Measurements from ENCODE around the gene GRK7. TPM values are rescaled to one million over a fixed set of nuclear protein-coding genes. Genes with fewer than 3 reads are reported as not detected.

Gene GRK7
- total RNA-seq = under 1 TPM in 1 of 4 donors, not detected in 3; 0.16 TPM

- Histone ChIP-seq H3K9me3 (no peaks in the 10 kb centered on the region), H3K4me1 (no peaks in the 10 kb centered on the region), H3K27ac (peak within 1 kb of the TSS in 2 of 4 donors; percentile 10 to 15), H3K36me3 (no peaks in the 10 kb centered on the region), H3K4me3 (peak within 1 kb of the TSS in 1 of 4 donors; percentile 30), H3K27me3 (no peaks in the 10 kb centered on the region)
- in situ Hi-C loops (cut with MboI; ENCODE audit: low pct_ligation_motif_present in 1 of 4, low pct_unique_long_range_greater_than_20kb in 1 of 4, low sequenced_read_pairs in 3 of 4) = no loop called here
- intact Hi-C loops (cut with DNase I; ENCODE audit: low total_unique reads) = no loop called here
- no peak for DNase-seq
- TF ChIP-seq CTCF (IDR thresholded peaks at IDR 0.05) (no peak), EP300 (IDR thresholded peaks at IDR 0.05; ENCODE audit: low read depth) (no peak), POLR2A (IDR thresholded peaks at IDR 0.05) (no peak), POLR2AphosphoS5 (IDR thresholded peaks at IDR 0.05) (no peak)
- 82 to 84% methylated on average over 7 to 9 of the region's 9 CpGs for WGBS, 2 donors (ENCODE audit: low coverage in 1 of 2)
These were observed at the start of gene GRK7 for GRCh38 chr3:141763088-141763750. GRK7 (plus strand) TSS chr3:141763408; CDS start chr3:141778285, 14,877 bp downstream.

- TF ChIP-seq CTCF (IDR thresholded peaks at IDR 0.05) (no peak), POLR2A (IDR thresholded peaks at IDR 0.05) (no peak), POLR2AphosphoS5 (IDR thresholded peaks at IDR 0.05) (no peak), EP300 (IDR thresholded peaks at IDR 0.05; ENCODE audit: low read depth) (no peak)
- Histone ChIP-seq H3K4me1 (no peaks in the 10 kb centered on the region), H3K36me3 (no peaks in the 10 kb centered on the region), H3K4me3 (no peak overlapping the region), H3K27ac (no peak overlapping the region), H3K9me3 (no peaks in the 10 kb centered on the region), H3K27me3 (no peaks in the 10 kb centered on the region)
- intact Hi-C loops (cut with DNase I; ENCODE audit: low total_unique reads) = no loop called here
- in situ Hi-C loops (cut with MboI; ENCODE audit: low pct_ligation_motif_present in 1 of 4, low pct_unique_long_range_greater_than_20kb in 1 of 4, low sequenced_read_pairs in 3 of 4) = no loop called here
- WGBS, 2 donors (ENCODE audit: low coverage in 1 of 2) = 86% methylated on average over 1 of the region's 1 CpG; no CpG with 5 or more reads in 1 of the 2 donors
- DNase-seq = no peak
These were observed 48.5 kb upstream of the GRK7 start for GRCh38 chr3:141714671-141715070.

GRCh38 chr3:141722081-141722480, 41.1 kb upstream of the GRK7 start:
- in situ Hi-C loops (cut with MboI; ENCODE audit: low pct_ligation_motif_present in 1 of 4, low pct_unique_long_range_greater_than_20kb in 1 of 4, low sequenced_read_pairs in 3 of 4) = no loop called here
- no peak for TF ChIP-seq CTCF (IDR thresholded peaks at IDR 0.05)
- no peak for TF ChIP-seq POLR2A (IDR thresholded peaks at IDR 0.05)
- TF ChIP-seq EP300 (IDR thresholded peaks at IDR 0.05; ENCODE audit: low read depth) = no peak
- TF ChIP-seq POLR2AphosphoS5 (IDR thresholded peaks at IDR 0.05) = no peak

GRCh38 chr3:141722648-141723047, 40.6 kb upstream of the GRK7 start:
- TF ChIP-seq EP300 (IDR thresholded peaks at IDR 0.05; ENCODE audit: low read depth) (no peak), POLR2AphosphoS5 (IDR thresholded peaks at IDR 0.05) (no peak), POLR2A (IDR thresholded peaks at IDR 0.05) (no peak), CTCF (IDR thresholded peaks at IDR 0.05) (no peak)
- in situ Hi-C loops (cut with MboI; ENCODE audit: low pct_ligation_motif_present in 1 of 4, low pct_unique_long_range_greater_than_20kb in 1 of 4, low sequenced_read_pairs in 3 of 4) = no loop called here
- H3K4me3 ChIP-seq = no peak overlapping the region
- H3K9me3 ChIP-seq = no peaks in the 10 kb centered on the region
- H3K36me3 ChIP-seq = no peaks in the 10 kb centered on the region
- intact Hi-C loops (cut with DNase I; ENCODE audit: low total_unique reads) = no loop called here
- H3K27me3 ChIP-seq = no peaks in the 10 kb centered on the region
- no peak overlapping the region for H3K27ac ChIP-seq
- 78 to 79% methylated on average over 2 of the region's 2 CpGs for whole genome bisulfite sequencing, 2 donors (ENCODE audit: low coverage in 1 of 2)
- no peak for DNase-seq
- H3K4me1 ChIP-seq = no peaks in the 10 kb centered on the region

More at GRCh38 chr3:141722081-141722480, 41.1 kb upstream of the GRK7 start:
- WGBS, 2 donors (ENCODE audit: low coverage in 1 of 2) = 87 to 90% methylated on average over 2 of the region's 2 CpGs
- H3K4me1 ChIP-seq = no peaks in the 10 kb centered on the region
- no peaks in the 10 kb centered on the region for H3K9me3 ChIP-seq
- no peak overlapping the region for H3K27ac ChIP-seq
- H3K27me3 ChIP-seq = no peaks in the 10 kb centered on the region
- no peak overlapping the region for H3K4me3 ChIP-seq
- DNase-seq = no peak
- intact Hi-C loops (cut with DNase I; ENCODE audit: low total_unique reads) = no loop called here
- no peaks in the 10 kb centered on the region for H3K36me3 ChIP-seq

All from transverse colon (tissue), 4 donors.